Activated CD4-positive, alpha-beta T cell treated with anti-CD3 and anti-CD28 coated beads, Interleukin-2, amount 50 U/mL, for 4 hours (primary cell): ENCODE results near the gene ZSWIM2.
"Not testable (repeated sequence)": the region's sequence is repeated elsewhere in the genome, so short reads cannot be mapped to it uniquely, and the experiment has no call there.

ENCODE experiments used
- DNase-seq, 2 experiments: peaks; one replicate each; pipeline ENCODE4 v3.0.0-alpha.2; 2020

ZSWIM2 gene, protein sequence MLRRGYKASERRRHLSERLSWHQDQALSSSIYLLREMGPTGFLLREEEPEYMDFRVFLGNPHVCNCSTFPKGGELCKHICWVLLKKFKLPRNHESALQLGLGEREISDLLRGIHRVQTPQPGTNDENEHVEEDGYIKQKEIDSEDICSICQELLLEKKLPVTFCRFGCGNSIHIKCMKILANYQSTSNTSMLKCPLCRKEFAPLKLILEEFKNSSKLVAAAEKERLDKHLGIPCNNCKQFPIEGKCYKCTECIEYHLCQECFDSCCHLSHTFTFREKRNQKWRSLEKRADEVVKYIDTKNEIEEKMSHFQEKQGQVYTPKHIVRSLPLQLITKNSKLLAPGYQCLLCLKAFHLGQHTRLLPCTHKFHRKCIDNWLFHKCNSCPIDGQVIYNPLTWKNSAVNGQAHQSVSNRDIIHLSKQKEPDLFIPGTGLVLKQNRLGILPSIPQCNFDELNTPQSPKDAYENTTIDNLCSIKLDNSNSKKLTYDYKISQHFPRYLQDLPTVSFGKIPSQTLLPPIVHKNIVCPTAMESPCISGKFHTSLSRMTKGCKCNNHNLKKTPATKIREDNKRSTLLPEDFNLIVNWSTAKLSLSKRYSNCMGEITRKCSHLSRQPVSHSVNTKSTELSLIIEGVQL

DNA sequence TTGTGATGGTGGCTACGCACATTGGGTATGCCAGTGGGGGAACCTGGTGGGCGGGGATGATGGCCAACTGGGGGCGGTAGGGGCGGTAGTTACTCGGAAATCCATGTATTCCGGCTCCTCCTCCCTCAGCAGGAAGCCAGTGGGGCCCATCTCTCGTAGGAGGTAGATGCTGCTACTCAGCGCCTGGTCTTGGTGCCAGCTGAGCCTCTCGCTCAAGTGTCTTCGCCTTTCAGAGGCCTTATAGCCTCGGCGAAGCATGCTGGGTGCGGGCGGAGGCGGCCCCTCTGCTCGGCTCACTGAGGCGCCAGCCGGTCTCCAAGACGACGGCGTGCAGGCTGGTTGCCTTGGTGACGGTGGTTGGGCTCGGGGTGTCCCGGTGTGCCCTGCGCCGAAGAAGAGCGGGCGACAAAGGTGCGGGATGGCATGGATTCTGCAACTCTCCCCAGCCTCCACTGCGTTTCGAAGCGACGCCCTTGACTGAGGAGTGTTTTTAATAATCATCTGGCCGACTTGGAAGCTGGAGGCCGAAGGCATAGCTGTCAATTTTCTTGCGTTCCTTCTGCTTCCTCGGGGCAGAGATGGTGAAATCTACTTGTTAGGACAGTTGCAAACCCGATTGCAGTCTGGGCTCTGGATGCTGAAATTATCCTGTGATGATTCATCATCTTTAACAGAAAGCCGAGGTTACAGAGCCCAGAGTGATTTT, at the start of gene ZSWIM2:
Gene ZSWIM2, minus strand, starts transcription at position 298 of the 706 bp plus-strand sequence. Its CDS starts 40 bp downstream, at position 258.
- DNase-seq = no peak

DNA sequence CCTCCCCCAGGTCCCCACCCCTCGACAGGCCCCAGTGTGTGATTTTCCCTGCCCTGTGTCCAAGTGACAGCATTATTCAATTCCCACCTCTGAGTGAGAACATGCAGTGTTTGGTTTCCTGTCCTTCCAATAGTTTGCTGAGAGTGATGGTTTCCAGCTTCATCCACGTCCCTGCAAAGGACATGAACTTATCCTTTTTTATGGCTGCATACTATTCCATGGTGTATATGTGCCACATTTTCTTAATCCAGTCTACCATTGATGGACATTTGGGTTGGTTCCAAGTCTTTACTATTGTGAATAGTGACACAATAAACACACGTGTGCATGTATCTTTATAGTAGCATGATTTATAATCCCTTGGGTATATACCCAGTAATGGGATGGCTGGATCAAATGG, 47.2 kb upstream of the ZSWIM2 start:
- DNase-seq = not testable (repeated sequence)

DNA sequence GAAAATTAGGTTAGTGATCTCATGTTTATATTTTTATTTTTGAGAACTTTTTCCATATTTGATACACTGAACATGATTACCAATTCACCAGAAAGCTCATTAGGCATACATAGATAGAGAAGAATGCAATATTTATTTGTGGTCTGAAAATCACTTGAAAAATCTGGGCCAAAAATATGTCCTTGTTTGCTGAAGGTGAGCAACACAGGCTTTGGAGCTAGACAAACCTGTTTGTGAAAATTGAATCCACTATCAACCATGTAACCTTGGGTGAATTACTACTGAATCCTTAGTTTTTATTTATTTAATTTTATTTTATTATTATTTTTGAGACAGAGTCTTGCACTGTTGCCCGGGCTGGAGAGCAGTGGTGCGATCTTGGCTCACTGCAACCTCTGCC, 46.5 kb upstream of the ZSWIM2 start:
- no peak for DNase-seq

DNA sequence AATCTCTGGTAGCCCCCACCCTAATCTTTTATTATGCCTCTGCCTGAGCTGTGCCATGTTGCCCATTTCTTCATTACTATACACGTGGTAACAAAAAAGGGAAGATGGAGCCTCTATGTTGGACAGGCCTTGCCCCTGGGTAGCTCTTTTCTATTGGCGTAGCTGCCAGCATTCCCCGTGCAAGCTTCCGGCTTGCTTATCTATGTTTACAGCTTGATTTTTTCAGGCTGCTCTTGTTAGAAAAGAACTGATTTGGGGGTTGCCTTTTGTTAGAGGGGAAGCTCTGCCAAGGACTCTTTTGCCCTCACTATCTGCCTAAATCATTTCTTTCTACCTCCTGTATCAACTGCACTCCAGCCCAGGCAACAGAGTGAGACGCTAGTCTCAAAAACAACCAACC, 45.5 kb upstream of the ZSWIM2 start:
- DNase-seq = no peak

DNA sequence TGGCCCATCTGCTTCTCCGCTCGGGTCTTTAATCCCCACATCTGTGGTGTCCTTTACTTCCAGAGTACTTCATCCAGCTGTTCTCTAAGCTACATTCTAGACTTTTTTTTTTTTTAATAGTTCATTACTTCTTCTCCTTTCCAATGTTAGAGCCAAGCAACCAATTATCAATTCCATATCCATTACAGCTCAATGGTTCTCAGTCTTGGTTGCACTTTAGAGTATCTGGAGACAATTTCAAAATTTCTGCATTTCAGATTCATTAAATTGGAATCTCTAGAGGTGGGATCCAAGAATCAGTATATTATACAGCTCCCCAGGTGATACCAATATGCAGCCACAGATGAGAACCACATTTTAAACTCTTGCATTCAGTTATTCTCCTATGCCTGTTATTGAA, 43.9 kb upstream of the ZSWIM2 start:
- no peak for DNase-seq

DNA sequence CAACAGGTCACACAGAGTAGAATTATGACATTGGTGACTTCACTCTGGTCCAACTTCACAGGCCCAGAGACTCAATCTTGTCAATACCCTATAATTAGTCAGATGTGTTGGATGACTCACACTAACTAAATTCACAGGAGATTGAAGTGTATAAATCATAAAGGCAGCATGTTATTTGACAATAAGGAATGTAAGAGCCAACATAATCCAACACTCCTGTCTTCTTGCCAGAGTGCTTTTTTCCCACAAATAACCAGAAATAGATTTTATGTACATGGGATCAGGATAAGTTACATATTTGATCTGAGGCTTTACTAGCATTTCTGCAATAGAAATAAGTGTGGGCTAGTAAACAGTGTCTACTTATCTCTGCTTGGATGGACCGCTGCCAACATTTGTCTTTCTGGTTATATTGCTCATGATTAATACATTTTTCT, 42.2 kb upstream of the ZSWIM2 start:
- DNase-seq = no peak

DNA sequence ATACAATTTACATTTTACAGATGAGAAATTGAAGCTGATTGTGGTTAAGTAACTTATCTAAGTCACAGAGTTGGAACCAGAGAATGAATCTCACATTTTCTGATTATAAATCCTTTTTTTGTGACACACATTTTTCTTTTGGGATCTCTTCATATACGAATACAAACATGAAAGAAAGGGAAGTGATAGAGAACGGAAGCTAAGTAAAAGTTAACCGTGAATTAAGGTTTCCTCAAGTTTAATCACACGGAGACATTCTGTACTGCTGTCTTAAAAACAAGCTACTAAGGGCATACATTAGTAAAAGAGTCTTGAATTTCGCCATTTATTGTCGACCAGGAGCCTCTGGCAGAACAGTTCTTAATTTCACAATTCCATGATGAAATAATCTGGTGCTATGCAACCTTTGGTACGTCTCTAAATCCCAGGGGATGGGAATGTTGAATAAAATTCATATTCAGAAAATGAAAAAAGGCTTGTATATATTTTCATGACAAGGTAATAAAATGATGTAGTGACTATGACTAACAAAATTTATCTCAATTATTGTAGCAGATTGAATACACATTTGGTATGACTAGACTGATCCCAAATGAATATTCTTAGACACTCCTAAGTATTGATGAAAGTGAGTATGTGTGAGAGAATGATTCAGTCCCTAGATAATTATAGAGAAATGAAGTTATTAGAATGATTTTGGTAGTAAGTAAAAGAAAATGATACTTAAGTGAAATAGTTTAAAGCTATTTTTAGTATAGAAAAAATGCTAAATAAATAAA, 40.3 kb upstream of the ZSWIM2 start:
- no peak for DNase-seq

DNA sequence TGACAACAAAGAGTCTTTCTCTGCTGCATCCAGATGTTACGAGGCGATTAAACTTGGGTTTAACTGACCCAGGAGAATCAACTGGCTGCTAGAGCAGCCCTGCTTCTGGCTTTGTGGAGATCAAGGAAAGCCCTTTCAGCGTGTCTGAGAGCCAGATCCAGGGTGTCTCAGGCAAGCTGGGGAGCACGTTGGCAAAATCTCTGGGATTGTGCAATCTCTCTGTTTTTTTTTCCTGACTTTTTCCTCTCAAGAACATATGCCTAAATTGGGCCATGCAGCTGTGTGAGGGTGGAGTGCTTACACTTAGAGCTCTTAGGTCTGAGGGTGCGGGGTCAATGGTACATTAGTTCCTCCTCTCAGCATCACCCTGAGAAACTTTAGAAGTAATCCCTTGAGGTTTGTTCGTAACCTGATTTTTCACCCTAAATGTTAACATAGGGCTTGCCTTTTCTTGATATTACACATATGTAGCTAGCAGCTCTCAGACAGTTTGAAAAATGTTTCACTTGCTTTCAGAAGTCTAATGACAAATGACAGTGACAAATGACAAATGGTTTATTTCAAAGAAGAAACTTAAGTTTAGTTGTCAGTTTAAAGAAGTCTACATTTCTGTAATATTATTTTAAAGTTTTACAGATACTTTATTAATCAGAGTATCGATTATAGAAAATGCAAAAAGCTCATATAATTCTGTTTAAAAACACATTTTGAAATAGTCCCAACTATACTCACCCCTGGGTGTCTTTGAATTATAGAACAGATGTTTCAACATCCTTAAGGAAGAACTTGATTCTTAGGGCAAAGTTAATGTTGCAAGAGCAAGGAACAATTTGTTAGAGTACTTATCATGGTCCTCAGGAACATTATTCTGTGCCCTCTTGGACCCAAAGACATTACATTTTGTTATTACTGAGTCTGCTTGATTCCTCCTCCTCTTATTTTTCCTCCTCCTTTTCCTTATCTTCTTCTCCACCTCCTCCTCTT, 38.4 kb upstream of the ZSWIM2 start:
- no peak for DNase-seq

DNA sequence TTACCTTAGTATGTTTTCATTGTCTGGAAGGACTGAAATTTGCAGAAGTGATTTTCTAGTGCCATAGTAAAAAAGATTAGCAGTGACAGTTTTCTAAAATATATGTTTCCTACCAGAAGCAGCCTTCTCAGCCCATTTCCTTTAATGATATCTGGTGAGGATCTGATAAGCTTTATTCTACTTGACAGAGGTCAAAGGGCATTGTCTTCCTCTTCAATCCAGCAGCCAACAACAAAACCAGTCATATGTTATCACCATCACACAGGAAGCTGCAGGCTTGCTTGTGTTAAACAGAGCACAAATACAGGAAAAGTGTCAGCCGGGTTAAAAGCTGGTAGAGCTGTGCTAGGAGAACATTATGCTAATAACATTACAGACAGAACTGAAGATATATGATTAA, 35.6 kb upstream of the ZSWIM2 start:
- DNase-seq = no peak

DNA sequence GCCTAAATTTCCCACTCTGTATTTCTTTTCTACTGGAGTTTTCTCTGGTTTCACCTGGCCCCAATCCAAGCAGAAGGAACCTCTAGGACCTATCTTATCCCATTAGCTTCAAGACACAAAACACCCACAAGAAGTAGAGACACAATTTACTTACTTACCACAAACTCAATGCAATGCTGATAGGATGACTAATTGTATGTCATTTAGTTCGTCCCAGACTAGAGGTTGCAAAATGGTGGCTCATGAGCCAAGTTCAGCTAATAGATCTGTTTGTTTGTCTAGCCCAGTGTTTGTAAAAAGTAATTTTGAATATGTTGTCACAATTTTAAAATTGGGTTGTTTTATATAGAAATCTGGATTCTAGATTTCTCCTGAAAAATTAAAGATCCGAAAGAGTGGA, 34.7 kb upstream of the ZSWIM2 start:
- DNase-seq = no peak

DNA sequence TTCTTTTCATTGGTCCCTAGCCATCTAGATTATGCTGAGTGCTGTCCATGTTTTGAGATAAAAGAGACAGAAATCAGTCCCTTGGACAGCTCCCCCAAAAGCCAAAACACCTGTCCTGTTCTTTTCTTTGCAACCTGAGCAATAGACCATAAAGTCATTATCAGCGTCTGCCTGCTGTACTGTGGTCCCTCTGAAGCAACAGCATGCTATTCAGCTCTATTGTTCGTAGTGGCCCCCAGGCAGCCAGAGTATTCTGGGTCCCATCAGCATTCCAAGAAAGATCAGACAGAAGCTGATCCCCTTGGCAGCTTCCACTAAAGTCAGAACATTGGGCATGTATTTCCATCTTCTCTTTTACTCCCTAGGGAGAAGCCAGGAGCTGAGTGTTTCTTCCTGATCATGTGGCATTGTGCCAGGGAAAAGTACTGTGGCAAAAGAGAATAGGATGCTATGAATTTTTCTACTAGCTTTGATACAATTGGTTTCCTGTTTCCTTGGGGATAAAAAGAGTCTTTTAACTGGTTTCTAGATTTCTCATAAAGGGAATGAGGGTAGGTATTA, 33.6 kb upstream of the ZSWIM2 start:
- DNase-seq = no peak

DNA sequence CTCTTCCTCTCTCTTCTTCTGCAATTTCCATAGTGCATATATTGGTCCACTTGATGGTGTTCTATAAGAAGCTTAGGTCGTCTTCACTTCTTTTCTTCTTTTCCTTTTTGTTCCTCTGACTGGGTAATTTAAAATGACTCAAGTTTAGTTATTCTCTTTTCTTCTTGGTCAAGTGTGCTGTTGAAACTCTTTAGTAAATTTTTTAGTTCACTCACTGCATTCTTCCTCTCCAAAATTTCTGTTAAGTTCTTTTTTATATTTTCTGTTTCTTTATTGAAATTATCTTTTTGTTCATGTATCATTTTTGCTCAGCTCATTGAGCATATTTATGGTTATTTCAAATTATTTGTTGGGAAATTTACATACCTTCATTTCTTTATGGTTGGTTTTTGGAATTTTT, 32.7 kb upstream of the ZSWIM2 start:
- DNase-seq = no peak

DNA sequence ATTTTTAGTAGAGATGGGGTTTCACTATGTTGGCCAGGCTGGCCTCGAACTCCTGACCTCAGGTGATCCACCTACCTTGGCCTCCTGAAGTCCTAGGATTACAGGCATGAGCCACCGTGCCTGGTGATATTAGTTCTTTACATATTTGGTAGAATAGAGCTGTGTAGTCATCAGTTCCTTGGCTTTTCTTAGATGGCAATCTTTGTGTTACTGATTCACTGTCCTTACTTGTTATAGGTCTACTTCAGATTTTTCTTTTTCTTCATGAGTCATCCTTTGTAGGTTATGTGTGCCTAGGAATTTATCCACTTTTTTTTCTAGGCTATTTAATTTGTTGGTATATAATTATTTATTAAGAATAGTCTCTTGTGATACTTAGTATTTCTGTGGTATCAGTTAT, 30.3 kb upstream of the ZSWIM2 start:
- no peak for DNase-seq

DNA sequence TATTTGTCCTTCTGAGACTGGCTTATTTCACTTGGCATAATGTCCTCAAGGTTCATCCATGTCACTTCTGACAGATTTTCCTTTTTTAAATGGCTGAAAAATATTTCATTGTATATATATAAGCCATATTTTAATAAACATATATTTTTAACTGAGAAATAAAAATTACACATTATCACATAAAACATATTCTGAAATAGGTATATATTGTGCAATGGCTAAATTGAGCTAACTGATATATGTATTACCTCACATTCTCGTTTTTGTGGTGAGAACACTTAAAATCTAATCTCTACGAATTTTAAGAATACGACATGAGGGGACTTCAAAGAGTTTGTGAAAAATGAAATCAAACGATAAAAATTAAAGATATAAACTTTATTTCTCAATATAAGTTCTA, 25.7 kb upstream of the ZSWIM2 start:
- DNase-seq = no peak

DNA sequence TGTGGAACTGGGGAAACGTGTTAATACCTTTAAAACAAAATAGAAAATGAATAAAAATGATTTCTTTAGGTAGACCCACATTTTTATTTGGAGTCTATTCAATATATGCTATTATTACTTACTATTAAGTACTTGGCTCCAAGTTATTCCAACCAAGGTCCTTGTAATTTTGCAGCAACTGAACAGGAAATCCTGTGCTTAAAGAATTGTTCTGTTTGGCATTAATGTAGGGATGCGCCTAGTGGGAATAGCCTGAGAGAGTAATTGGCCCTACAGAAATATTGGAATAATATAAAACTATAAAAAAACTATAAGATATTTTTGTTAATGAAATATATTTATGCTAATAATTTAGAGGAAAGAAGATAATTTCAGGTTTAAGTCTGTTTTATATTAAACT, 22.9 kb upstream of the ZSWIM2 start:
- no peak for DNase-seq

DNA sequence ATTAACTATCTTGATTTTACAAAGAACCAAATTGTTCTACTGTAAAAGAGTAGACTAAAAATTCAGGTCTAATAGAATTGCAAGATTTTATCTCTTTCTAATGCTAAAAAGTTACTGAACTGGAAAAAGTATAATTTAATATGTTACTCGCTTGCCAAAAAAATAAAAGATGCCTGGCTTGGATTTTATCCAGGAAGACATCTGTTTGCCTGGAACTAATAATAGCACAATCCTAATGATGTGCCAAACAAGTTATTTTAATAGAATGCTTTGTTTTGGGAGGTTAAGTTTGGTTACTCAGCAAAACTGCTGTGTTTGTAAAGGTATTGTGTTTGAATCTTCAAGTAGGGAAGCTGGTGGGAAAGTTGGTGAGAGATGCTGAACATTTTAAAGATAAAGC, 19.4 kb upstream of the ZSWIM2 start:
- DNase-seq = no peak

DNA sequence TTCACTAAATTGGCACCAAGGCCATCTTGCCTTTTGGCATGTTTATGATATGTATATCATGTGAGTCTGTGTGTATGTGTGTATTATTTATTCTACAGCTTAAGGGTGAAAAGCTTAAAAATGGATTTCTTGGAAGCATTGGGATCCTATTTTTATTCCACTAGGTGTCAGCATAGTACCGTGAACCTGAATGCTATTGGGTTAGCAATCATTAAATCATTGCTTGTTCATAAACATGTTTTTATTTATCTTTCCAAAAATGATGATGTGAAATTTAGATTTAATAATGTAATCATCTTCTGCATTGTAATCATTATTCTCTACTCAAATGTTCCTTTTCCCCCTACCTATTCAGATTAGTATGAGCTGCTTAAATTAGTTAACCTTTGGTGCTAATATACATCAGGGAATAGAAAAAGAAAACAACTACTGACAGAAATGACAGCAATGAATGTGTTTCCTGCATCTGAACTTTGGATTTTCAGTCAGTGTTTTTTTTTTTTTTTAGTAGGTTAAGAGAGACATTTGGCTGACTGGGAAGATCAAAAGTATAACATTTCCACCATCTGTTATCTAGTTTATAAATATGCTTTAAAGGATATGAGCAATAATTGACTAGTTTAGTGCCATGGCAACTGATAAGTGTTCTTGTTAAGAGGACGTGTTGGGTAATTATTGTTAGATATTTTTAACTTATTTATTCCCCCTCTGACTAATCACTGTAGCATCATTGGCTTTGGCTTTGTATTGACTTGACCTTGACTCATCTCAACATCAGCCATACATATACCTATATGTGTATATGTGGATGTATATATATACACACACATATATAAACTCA, 14.1 kb upstream of the ZSWIM2 start:
- no peak for DNase-seq

DNA sequence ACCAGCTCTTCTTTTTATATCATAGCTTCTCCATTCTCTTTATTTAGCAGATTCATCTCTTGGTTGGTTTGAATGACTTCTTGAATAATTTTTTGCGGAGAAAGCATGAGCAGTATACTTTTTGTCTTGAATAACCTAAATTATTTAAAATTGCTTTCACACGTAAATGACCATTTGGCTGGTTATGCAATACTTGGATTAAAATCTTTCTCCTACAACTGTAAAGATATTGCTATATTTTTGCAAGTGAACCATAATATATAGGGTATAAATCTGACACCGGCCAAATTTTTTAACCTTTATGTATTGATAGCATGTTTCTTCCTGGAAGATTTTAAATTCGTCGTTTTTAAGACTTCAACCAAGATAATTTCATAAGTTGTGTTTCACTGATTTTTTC, 6.2 kb upstream of the ZSWIM2 start:
- DNase-seq = no peak

DNA sequence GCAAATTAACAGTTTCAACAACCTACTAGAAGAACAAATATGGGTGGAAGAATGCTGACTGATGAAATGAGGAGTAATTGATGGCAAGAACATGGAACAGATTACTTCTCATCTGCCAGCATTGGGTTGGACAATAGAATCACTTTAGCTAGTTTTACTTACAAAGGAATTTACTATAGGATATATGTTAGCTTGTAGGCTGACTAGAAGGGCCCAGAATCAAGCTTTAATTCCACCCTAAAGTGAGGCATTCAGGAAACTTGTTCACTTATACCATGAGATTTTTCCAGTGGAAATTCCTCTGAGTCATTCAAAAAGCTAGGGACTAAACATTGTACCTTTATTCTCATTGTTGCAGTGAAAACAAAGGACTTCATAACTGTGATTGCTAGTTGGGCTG, 5.0 kb upstream of the ZSWIM2 start:
- no peak for DNase-seq

DNA sequence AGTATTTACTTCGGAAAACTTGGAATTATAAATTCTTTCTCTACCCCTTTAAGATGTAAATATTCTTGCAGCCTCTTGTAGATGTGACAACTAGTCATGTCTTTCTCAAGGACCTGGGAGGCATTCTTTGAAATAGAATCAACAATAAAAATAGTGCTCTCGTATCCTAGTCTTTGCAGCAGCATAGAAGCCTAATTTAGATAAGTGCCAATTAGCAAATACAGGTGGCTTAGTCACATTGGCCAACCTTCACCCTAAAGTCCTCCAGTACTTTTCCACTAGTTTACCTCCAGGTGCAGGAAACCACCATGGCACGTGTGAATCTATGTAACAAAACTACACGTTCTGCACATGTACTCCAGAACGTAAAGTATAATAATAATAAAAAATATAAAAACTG, 3.5 kb upstream of the ZSWIM2 start:
- no peak for DNase-seq

DNA sequence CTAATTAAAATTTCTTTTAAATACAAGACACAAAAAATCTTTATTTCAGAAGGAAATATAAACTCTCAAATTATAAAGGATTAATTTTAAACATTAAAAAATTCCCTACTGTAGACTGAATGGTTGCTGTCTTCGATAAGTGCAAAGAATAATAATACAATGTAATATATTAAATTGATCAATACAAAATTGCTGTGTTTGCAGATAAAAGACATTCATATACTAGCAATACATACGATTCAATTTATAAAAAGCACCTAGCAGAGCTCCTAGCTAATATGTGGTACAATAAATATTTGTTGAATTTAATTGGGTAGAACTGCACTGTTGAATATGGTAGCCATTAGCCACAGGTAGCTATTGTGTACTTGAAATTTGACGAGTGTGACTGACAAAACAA, 6.6 kb downstream of the ZSWIM2 start:
- DNase-seq = no peak
